IMR-90 (cell line): ENCODE data around the gene RIPK4. TPM values are rescaled to one million over a fixed set of nuclear protein-coding genes. Genes with fewer than 3 reads are reported as not detected.

Source experiments
- ATAC-seq: fragments of 200-7000 bp; cut with Tn5 transposase; 2 replicates; pipeline ENCODE4 v1.9.1; 2020; ENCODE audit warnings: low read depth, mild to moderate bottlenecking, moderate library complexity
- BruUV-seq: library from RNA; stranded (reverse); fragments of 400-500 nt; replicated peaks from 2 replicates; lab custom pipeline; 2021; lab: Mats Ljungman, UMichigan
- CTCF ChIA-PET: fragments of 300-600 bp; formaldehyde crosslinking; extraction: SDS; loops from one replicate; lab custom pipeline; 2021; ENCODE audit warnings: antibody characterized with exemption; lab: Yijun Ruan, JAX
- POLR2A ChIA-PET: fragments of 300-600 bp; sonication (Branson Sonifier 250); formaldehyde crosslinking; loops from one replicate; lab custom pipeline; 2022; ENCODE audit warnings: antibody characterized with exemption; ENCODE audit not compliant: unreplicated experiment; lab: Charles Lee
- DNase-seq: peaks from one replicate; pipeline ENCODE4 v3.0.0; 2013
- H2AFZ ChIP-seq: replicated peaks from 2 replicates; pipeline ENCODE3; 2013; ENCODE audit warnings: low read length, mild to moderate bottlenecking; ENCODE audit not compliant: poor library complexity
- H2AK5ac ChIP-seq: 2 replicates; pipeline ENCODE4 v1.6.1; 2013; ENCODE audit warnings: low read depth, low read length, inconsistent platforms
- H2AK9ac ChIP-seq: replicated peaks from 2 replicates; pipeline ENCODE3; 2013; ENCODE audit warnings: mild to moderate bottlenecking, low read depth, low read length, moderate library complexity; ENCODE audit not compliant: poor library complexity
- H2BK120ac ChIP-seq: 2 replicates; pipeline ENCODE4 v1.6.1; 2013; ENCODE audit warnings: low read depth, low read length, inconsistent platforms
- H2BK15ac ChIP-seq: 3 replicates; pipeline ENCODE4 v1.6.1; 2013; ENCODE audit warnings: low read depth, low read length, inconsistent platforms
- H2BK20ac ChIP-seq: 2 replicates; pipeline ENCODE4 v1.6.1; 2013; ENCODE audit warnings: low read depth, mild to moderate bottlenecking, inconsistent platforms, low read length, moderate library complexity
- H2BK5ac ChIP-seq: 2 replicates; pipeline ENCODE4 v1.6.1; 2013; ENCODE audit warnings: mild to moderate bottlenecking, low read depth, low read length, inconsistent platforms; ENCODE audit not compliant: poor library complexity, severe bottlenecking
- H3K14ac ChIP-seq: replicated peaks from 2 replicates; pipeline ENCODE4 v1.6.1; 2013; ENCODE audit warnings: low read depth, low read length, inconsistent platforms
- H3K18ac ChIP-seq: 2 replicates; pipeline ENCODE4 v1.6.1; 2013; ENCODE audit warnings: low read depth, low read length, control low read depth
- H3K23ac ChIP-seq: 2 replicates; pipeline ENCODE4 v1.6.1; 2013; ENCODE audit warnings: low read depth, low read length, inconsistent platforms
- H3K27ac ChIP-seq: 2 replicates; pipeline ENCODE4 v1.5.1; 2013; ENCODE audit warnings: mild to moderate bottlenecking, control low read depth, low read length; ENCODE audit not compliant: insufficient read depth
- H3K27me3 ChIP-seq: 2 replicates; pipeline ENCODE4 v1.6.1; 2013; ENCODE audit warnings: low read length; ENCODE audit not compliant: control insufficient read depth, insufficient read depth
- H3K36me3 ChIP-seq: 2 replicates; pipeline ENCODE4 v1.6.1; 2013; ENCODE audit warnings: low read length, mixed read lengths; ENCODE audit not compliant: control insufficient read depth, insufficient read depth
- H3K4ac ChIP-seq: 2 replicates; pipeline ENCODE4 v1.6.1; 2013; ENCODE audit warnings: low read depth, low read length, inconsistent platforms
- H3K4me1 ChIP-seq: 2 replicates; pipeline ENCODE4 v1.6.1; 2013; ENCODE audit warnings: low read length, mixed read lengths; ENCODE audit not compliant: control insufficient read depth, insufficient read depth
- H3K4me2 ChIP-seq: 2 replicates; pipeline ENCODE4 v1.6.1; 2013; ENCODE audit warnings: low read depth, mild to moderate bottlenecking, control low read depth, low read length, moderate library complexity
- H3K4me3 ChIP-seq: 2 replicates; pipeline ENCODE4 v1.5.1; 2013; ENCODE audit warnings: low read depth, mild to moderate bottlenecking, control low read depth, low read length, moderate library complexity; ENCODE audit not compliant: insufficient read depth
- H3K56ac ChIP-seq: 2 replicates; pipeline ENCODE4 v1.6.1; 2013; ENCODE audit warnings: low read length, inconsistent platforms; ENCODE audit not compliant: insufficient read depth; ENCODE audit errors: extremely low read depth
- H3K79me1 ChIP-seq, 2 experiments: 2 replicates each; pipeline ENCODE4 v1.6.1; 2013; ENCODE audit warnings: low read length in 2 of 2, inconsistent platforms in 1 of 2, low read depth in 1 of 2
- H3K9ac ChIP-seq: 2 replicates; pipeline ENCODE4 v1.6.1; 2013; ENCODE audit warnings: low read depth, low read length, control low read depth
- H3K9me1 ChIP-seq: 2 replicates; pipeline ENCODE4 v1.6.1; 2013; ENCODE audit warnings: low read length, inconsistent platforms; ENCODE audit not compliant: insufficient read depth
- H3K9me3 ChIP-seq: 2 replicates; pipeline ENCODE4 v1.6.1; 2013; ENCODE audit warnings: low read length; ENCODE audit not compliant: control insufficient read depth, insufficient read depth
- H4K20me1 ChIP-seq: 2 replicates; pipeline ENCODE4 v1.6.1; 2013; ENCODE audit warnings: low read length, inconsistent platforms; ENCODE audit not compliant: insufficient read depth
- H4K5ac ChIP-seq: 2 replicates; pipeline ENCODE4 v1.6.1; 2013; ENCODE audit warnings: mild to moderate bottlenecking, low read depth, low read length, control low read depth
- H4K8ac ChIP-seq, 2 experiments: 2 replicates each; pipeline ENCODE4 v1.6.1; 2013; ENCODE audit warnings: low read depth in 2 of 2, low read length in 2 of 2, control low read depth in 1 of 2, inconsistent platforms in 1 of 2
- H4K91ac ChIP-seq: 2 replicates; pipeline ENCODE4 v1.6.1; 2013; ENCODE audit warnings: low read depth, low read length, inconsistent platforms; ENCODE audit not compliant: insufficient read depth
- CEBPB ChIP-seq: IDR thresholded peaks from 2 replicates; pipeline ENCODE4 v1.6.1; 2012; ENCODE audit warnings: low read depth, low read length, improper control_type of control experiment
- CTCF ChIP-seq: conservative IDR thresholded peaks from 2 replicates; pipeline ENCODE4 v1.5.1; 2012; ENCODE audit warnings: mild to moderate bottlenecking, low read depth, low read length, improper control_type of control experiment
- ELK1 ChIP-seq: fragments of 150-350 bp; IDR thresholded peaks from 2 replicates; pipeline ENCODE4 v1.6.1; 2016; ENCODE audit warnings: low read depth, mild to moderate bottlenecking, low read length, moderate library complexity, borderline replicate concordance
- MAFK ChIP-seq: IDR thresholded peaks from 2 replicates; pipeline ENCODE4 v1.6.1; 2012; ENCODE audit warnings: low read depth, low read length, improper control_type of control experiment
- MAZ ChIP-seq: IDR thresholded peaks from 2 replicates; pipeline ENCODE4 v1.6.1; 2012; ENCODE audit warnings: low read depth, mild to moderate bottlenecking, low read length, improper control_type of control experiment, moderate library complexity, borderline replicate concordance
- MXI1 ChIP-seq: IDR thresholded peaks from 2 replicates; pipeline ENCODE4 v1.6.1; 2012; ENCODE audit warnings: low read depth, mild to moderate bottlenecking, low read length, moderate library complexity, borderline replicate concordance
- NFE2L2 ChIP-seq: fragments of 150-350 bp; IDR thresholded peaks from 2 replicates; pipeline ENCODE4 v1.6.1; 2016; ENCODE audit warnings: low read depth, mild to moderate bottlenecking, low read length
- POLR2A ChIP-seq: IDR thresholded peaks from 2 replicates; pipeline ENCODE4 v1.6.1; 2012; ENCODE audit warnings: mild to moderate bottlenecking, low read depth, low read length
- RAD21 ChIP-seq: IDR thresholded peaks from 2 replicates; pipeline ENCODE4 v1.6.1; 2012; ENCODE audit warnings: low read length, improper control_type of control experiment
- RCOR1 ChIP-seq: IDR thresholded peaks from 2 replicates; pipeline ENCODE4 v1.6.1; 2012; ENCODE audit warnings: mild to moderate bottlenecking, low read length, improper control_type of control experiment; ENCODE audit not compliant: insufficient replicate concordance
- RFX5 ChIP-seq: IDR thresholded peaks from 2 replicates; pipeline ENCODE4 v1.8.0; 2012; ENCODE audit warnings: low read depth, mild to moderate bottlenecking, low read length, moderate library complexity
- SMC3 ChIP-seq: fragments of 150-350 bp; IDR thresholded peaks from 2 replicates; pipeline ENCODE4 v1.6.1; 2016; ENCODE audit warnings: low read depth, mild to moderate bottlenecking, antibody characterized with exemption, low read length, moderate library complexity
- USF2 ChIP-seq: fragments of 150-350 bp; IDR thresholded peaks from 2 replicates; pipeline ENCODE4 v1.6.1; 2017; ENCODE audit warnings: mild to moderate bottlenecking, antibody characterized with exemption, low read length, low read depth
- WGBS, 2 experiments: methylation state at CpG; one replicate each; pipeline versions ENCODE4 v1.1.5 to v1.1.7; 2013; ENCODE audit warnings: missing lambda C conversion rate in 2 of 2; ENCODE audit not compliant: insufficient read length in 1 of 2; ENCODE audit errors: extremely low coverage in 2 of 2; 5-methylcytosine and 5-hydroxymethylcytosine counted together
- dilution Hi-C: fragments of 300-500 bp; cut with HindIII; formaldehyde crosslinking; loops from one replicate; pipeline ENCODE4 v1.14.3; 2018; ENCODE audit warnings: low sequenced_read_pairs; ENCODE audit not compliant: unreplicated experiment
- in situ Hi-C: fragments of 300-500 bp; cut with MboI; formaldehyde crosslinking; loops from 3 replicates; pipeline ENCODE4 v1.14.3; 2019; ENCODE audit warnings: low sequenced_read_pairs, inconsistent platforms, mixed read lengths
- intact Hi-C: fragments of 100-400 bp; cut with micrococcal nuclease; formaldehyde crosslinking; loops from 2 replicates; pipeline ENCODE4 v1.10.0; 2022
- polyA plus RNA-seq, 3 experiments: library from polyadenylated mRNA; depleted of rRNA; stranded (reverse); fragments of >200 nt; gene quantifications; 2 replicates each; pipeline ENCODE4 v1.2.3, GENCODE V29; 2012; ENCODE audit warnings: low replicate concordance in 1 of 3
- total RNA-seq: library from RNA; depleted of rRNA; stranded (reverse); fragments of >200 nt; gene quantifications from 2 replicates; pipeline ENCODE4 v1.2.3, GENCODE V29; 2012

RIPK4 gene
- total and polyA plus RNA-seq, 2 of the 4 experiments (the other 2 are of a cell fraction), result under 0.01 to 0.03 TPM

- TF ChIP-seq USF2, result no peak
These were observed 32.9 kb upstream of the RIPK4 start (continued) for GRCh38 chr21:41799763-41800162.

- no peak overlapping the region for H3K4me3 ChIP-seq
- H2AK9ac ChIP-seq, result peak overlapping the region; percentile 9
- no peak overlapping the region for H2BK120ac ChIP-seq
- no peak overlapping the region for H4K91ac ChIP-seq
- WGBS, 2 experiments, result 92% methylated on average over 10 of the region's 20 CpGs; no CpG with 5 or more reads in 1 of the 2 experiments
- H3K9ac ChIP-seq, result no peak overlapping the region
- ChIA-PET POLR2A (no interaction called here), CTCF (no interaction called here)
- H3K27ac ChIP-seq, result no peak overlapping the region
- intact Hi-C loops, result no loop called here
- dilution Hi-C loops, result no loop called here
- no peak overlapping the region for H2AFZ ChIP-seq
- no peaks in the 10 kb centered on the region for H3K4me1 ChIP-seq
- H3K27me3 ChIP-seq, result no peaks in the 10 kb centered on the region
- in situ Hi-C loops, result loop anchor here (25.0 kb wide), 1 partner anchor 511 kb away; no protein-coding TSS in a partner anchor
- no peaks in the 10 kb centered on the region for H3K9me3 ChIP-seq
- peaks cover 25% of the 10 kb centered on the region for H3K36me3 ChIP-seq
- no peak overlapping the region for H3K14ac ChIP-seq
- H4K5ac ChIP-seq, result no peak overlapping the region
- no peaks in the 10 kb centered on the region for H4K20me1 ChIP-seq
- no peak overlapping the region for H3K4ac ChIP-seq
- no peak overlapping the region for H4K8ac ChIP-seq
- no peak overlapping the region for H2BK15ac ChIP-seq
- no peak overlapping the region for H2BK20ac ChIP-seq
- no peak overlapping the region for H3K18ac ChIP-seq
- no peak overlapping the region for H3K23ac ChIP-seq
- H2BK5ac ChIP-seq, result no peak overlapping the region
- no peaks in the 10 kb centered on the region; the same call in 1 of the 2 replicates for H3K9me1 ChIP-seq
- H3K56ac ChIP-seq, result no peak overlapping the region
- no peaks in the 10 kb centered on the region for H3K79me1 ChIP-seq
- DNase-seq, result no peak
- no TSS peak for BruUV-seq
- no peak overlapping the region for H2AK5ac ChIP-seq
- ATAC-seq, result no peak
- no peak overlapping the region for H3K4me2 ChIP-seq
- TF ChIP-seq ELK1 (no peak), RCOR1 (no peak), MXI1 (no peak), RAD21 (no peak), POLR2A (no peak), CTCF (no peak), CEBPB (no peak), SMC3 (no peak), MAFK (no peak), USF2 (no peak), MAZ (no peak), NFE2L2 (no peak), RFX5 (no peak)
These were observed 31.5 kb upstream of the RIPK4 start for GRCh38 chr21:41798326-41798725.
